HEK293 (cell line): ENCODE results near the gene ZNF507.

Experiments used
- GLI4 ChIP-seq: fragments of 450-650 bp; formaldehyde crosslinking; IDR thresholded peaks from 2 replicates; pipeline ENCODE4 v1.5.1; 2016; ENCODE audit warnings: missing biosample characterization, missing genetic modification characterization
- HOXA7 ChIP-seq: sonication (generic); formaldehyde crosslinking; IDR thresholded peaks from 2 replicates; pipeline ENCODE4 v1.8.1; 2022; ENCODE audit warnings: missing genetic modification reagents, borderline replicate concordance
- ZBTB1 ChIP-seq: fragments of 450-650 bp; formaldehyde crosslinking; IDR thresholded peaks from 2 replicates; pipeline ENCODE4 v1.5.1; 2016; ENCODE audit warnings: missing biosample characterization, missing genetic modification characterization
- ZBTB7A ChIP-seq: fragments of 450-650 bp; formaldehyde crosslinking; IDR thresholded peaks from 2 replicates; pipeline ENCODE4 v1.5.1; 2016; ENCODE audit warnings: low read depth, missing biosample characterization, missing genetic modification characterization
- ZNF121 ChIP-seq: fragments of 450-650 bp; formaldehyde crosslinking; IDR thresholded peaks from 2 replicates; pipeline ENCODE4 v1.5.1; 2016; ENCODE audit warnings: missing biosample characterization, missing genetic modification characterization
- ZNF394 ChIP-seq: fragments of 450-650 bp; formaldehyde crosslinking; IDR thresholded peaks from 2 replicates; pipeline ENCODE4 v1.5.1; 2016; ENCODE audit warnings: missing biosample characterization, missing genetic modification characterization, mild to moderate bottlenecking, moderate library complexity, borderline replicate concordance
- ZNF792 ChIP-seq: fragments of 450-650 bp; formaldehyde crosslinking; IDR thresholded peaks from 2 replicates; pipeline ENCODE4 v1.5.1; 2016; ENCODE audit warnings: missing biosample characterization, missing genetic modification characterization
- TF ChIP-seq, protein P1 (sequence below): fragments of 450-650 bp; formaldehyde crosslinking; IDR thresholded peaks from 2 replicates; pipeline ENCODE4 v1.5.1; 2016; ENCODE audit warnings: missing biosample characterization, missing genetic modification characterization, low read depth
- TF ChIP-seq, protein P2 (sequence below): fragments of 450-650 bp; formaldehyde crosslinking; IDR thresholded peaks from 2 replicates; pipeline ENCODE4 v1.5.1; 2016; ENCODE audit warnings: missing biosample characterization, missing genetic modification characterization
- TF ChIP-seq, protein P3 (sequence below): fragments of 450-650 bp; formaldehyde crosslinking; IDR thresholded peaks from 2 replicates; pipeline ENCODE4 v1.5.1; 2016; ENCODE audit warnings: missing biosample characterization, missing genetic modification characterization, low read depth

DNA sequence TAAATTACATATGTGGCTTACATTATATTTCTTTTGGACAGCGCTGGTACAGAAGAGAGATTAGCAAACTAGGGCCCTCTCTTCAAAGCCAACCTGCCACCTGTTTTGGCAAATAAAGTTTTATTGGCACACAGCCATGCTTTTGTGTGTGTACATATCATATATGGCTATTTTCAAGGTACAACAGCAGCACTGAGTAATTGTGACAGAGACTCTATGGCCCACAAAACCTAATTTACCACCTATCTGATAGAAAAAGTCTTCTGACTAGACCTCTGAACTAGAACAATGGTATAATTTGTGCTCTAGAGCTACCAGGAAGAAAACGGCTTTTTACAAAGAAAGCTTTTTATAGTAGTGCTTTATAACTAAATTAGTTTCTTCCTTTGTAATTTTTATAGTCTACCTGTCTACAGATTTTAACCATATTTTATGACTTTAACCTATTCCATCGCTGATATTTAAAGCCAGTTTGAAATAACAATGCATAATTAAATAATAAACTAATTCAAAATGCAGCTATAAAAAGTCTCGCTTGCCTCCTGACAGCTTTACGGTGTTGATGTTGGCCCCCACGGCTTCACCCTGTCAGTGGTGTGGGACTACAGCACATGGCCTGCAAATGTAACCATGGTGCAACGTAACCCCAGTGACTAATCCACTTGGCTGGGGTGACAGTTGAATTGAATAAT lies 42.4 kb downstream of the ZNF507 start:
- TF ChIP-seq GLI4 (tag by site-specific recombination) (no peak), ZNF121 (tag by site-specific recombination) (no peak), ZNF394 (tag by site-specific recombination) (no peak), ZBTB1 (tag by site-specific recombination) (no peak), ZNF792 (tag by site-specific recombination) (no peak), HOXA7 (CRISPR knock-in tag) (no peak), ZBTB7A (tag by site-specific recombination) (no peak)
- TF ChIP-seq, protein P1, sequence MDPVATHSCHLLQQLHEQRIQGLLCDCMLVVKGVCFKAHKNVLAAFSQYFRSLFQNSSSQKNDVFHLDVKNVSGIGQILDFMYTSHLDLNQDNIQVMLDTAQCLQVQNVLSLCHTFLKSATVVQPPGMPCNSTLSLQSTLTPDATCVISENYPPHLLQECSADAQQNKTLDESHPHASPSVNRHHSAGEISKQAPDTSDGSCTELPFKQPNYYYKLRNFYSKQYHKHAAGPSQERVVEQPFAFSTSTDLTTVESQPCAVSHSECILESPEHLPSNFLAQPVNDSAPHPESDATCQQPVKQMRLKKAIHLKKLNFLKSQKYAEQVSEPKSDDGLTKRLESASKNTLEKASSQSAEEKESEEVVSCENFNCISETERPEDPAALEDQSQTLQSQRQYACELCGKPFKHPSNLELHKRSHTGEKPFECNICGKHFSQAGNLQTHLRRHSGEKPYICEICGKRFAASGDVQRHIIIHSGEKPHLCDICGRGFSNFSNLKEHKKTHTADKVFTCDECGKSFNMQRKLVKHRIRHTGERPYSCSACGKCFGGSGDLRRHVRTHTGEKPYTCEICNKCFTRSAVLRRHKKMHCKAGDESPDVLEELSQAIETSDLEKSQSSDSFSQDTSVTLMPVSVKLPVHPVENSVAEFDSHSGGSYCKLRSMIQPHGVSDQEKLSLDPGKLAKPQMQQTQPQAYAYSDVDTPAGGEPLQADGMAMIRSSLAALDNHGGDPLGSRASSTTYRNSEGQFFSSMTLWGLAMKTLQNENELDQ (tag by site-specific recombination), result no peak
- TF ChIP-seq, protein P2, sequence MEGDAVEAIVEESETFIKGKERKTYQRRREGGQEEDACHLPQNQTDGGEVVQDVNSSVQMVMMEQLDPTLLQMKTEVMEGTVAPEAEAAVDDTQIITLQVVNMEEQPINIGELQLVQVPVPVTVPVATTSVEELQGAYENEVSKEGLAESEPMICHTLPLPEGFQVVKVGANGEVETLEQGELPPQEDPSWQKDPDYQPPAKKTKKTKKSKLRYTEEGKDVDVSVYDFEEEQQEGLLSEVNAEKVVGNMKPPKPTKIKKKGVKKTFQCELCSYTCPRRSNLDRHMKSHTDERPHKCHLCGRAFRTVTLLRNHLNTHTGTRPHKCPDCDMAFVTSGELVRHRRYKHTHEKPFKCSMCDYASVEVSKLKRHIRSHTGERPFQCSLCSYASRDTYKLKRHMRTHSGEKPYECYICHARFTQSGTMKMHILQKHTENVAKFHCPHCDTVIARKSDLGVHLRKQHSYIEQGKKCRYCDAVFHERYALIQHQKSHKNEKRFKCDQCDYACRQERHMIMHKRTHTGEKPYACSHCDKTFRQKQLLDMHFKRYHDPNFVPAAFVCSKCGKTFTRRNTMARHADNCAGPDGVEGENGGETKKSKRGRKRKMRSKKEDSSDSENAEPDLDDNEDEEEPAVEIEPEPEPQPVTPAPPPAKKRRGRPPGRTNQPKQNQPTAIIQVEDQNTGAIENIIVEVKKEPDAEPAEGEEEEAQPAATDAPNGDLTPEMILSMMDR (tag by site-specific recombination), result no peak
- TF ChIP-seq, protein P3, sequence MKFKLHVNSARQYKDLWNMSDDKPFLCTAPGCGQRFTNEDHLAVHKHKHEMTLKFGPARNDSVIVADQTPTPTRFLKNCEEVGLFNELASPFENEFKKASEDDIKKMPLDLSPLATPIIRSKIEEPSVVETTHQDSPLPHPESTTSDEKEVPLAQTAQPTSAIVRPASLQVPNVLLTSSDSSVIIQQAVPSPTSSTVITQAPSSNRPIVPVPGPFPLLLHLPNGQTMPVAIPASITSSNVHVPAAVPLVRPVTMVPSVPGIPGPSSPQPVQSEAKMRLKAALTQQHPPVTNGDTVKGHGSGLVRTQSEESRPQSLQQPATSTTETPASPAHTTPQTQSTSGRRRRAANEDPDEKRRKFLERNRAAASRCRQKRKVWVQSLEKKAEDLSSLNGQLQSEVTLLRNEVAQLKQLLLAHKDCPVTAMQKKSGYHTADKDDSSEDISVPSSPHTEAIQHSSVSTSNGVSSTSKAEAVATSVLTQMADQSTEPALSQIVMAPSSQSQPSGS (tag by site-specific recombination), result no peak
